Activated naive CD8-positive, alpha-beta T cell treated with anti-CD3 and anti-CD28 coated beads, Interleukin-2, amount 50 U/mL, for 16 hours (primary cell): ENCODE measurements around the gene ECHDC1.

Experiments
- DNase-seq: peaks from one replicate; pipeline ENCODE4 v3.0.0-alpha.2; 2020; ENCODE audit warnings: low read depth, low spot score

Gene ECHDC1

GRCh38 chr6:127289934-127290333 lies 53.5 kb downstream of the ECHDC1 start:
- DNase-seq = no peak

- no peak for DNase-seq
Observed at GRCh38 chr6:127288705-127289104, 54.7 kb downstream of the ECHDC1 start.

- DNase-seq = no peak
Observed at GRCh38 chr6:127282184-127282583, 61.2 kb downstream of the ECHDC1 start.

- no peak for DNase-seq
Observed at GRCh38 chr6:127279815-127280214, 63.6 kb downstream of the ECHDC1 start.

- no peak for DNase-seq
Observed at GRCh38 chr6:127277878-127278843, 65.2 kb downstream of the ECHDC1 start.

GRCh38 chr6:127276331-127276730 lies 67.1 kb downstream of the ECHDC1 start:
- DNase-seq = no peak

GRCh38 chr6:127273499-127273898 lies 69.9 kb downstream of the ECHDC1 start:
- DNase-seq = no peak

GRCh38 chr6:127272576-127272975 lies 70.8 kb downstream of the ECHDC1 start:
- no peak for DNase-seq

- DNase-seq = no peak
Observed at GRCh38 chr6:127267646-127268625, 75.5 kb downstream of the ECHDC1 start.

GRCh38 chr6:127266892-127267645 lies 76.3 kb downstream of the ECHDC1 start:
- peak; percentile 3 for DNase-seq

- DNase-seq = peak; percentile 37
Observed at GRCh38 chr6:127266178-127266891, 77.1 kb downstream of the ECHDC1 start, which contains the start of gene RNF146. TSS of gene RNF146 (plus strand) at chr6:127266864. CDS start at chr6:127280339, 13,475 bp downstream.

- no peak for DNase-seq
Observed at GRCh38 chr6:127263481-127263880, 79.9 kb downstream of the ECHDC1 start.

- no peak for DNase-seq
Observed at GRCh38 chr6:127262896-127263295, 80.5 kb downstream of the ECHDC1 start.

GRCh38 chr6:127255286-127255685 lies 88.1 kb downstream of the ECHDC1 start:
- no peak for DNase-seq

- DNase-seq = no peak
Observed at GRCh38 chr6:127249621-127250020, 93.8 kb downstream of the ECHDC1 start.

- DNase-seq = no peak
Observed at GRCh38 chr6:127247114-127248096, 96.0 kb downstream of the ECHDC1 start.

GRCh38 chr6:127243501-127243900 lies 99.9 kb downstream of the ECHDC1 start:
- DNase-seq = no peak
